NB4 (cell line): ENCODE measurements around the gene SNN.
A peak's percentile ranks its signal among the peaks of the same experiment; 100 is the strongest.

ENCODE experiments used
- DNase-seq: peaks from one replicate; pipeline ENCODE4 v3.0.0; 2010; ENCODE audit warnings: low read depth
- H3K4me3 ChIP-seq: one replicate; pipeline ENCODE4 v1.5.1; 2011; ENCODE audit warnings: mild to moderate bottlenecking, low read depth, low read length, moderate library complexity
- MAX ChIP-seq: IDR thresholded peaks from 2 replicates; pipeline ENCODE4 v1.6.1; 2011; ENCODE audit warnings: low read depth, low read length
- MYC ChIP-seq: IDR thresholded peaks from 2 replicates; pipeline ENCODE4 v1.6.1; 2011; ENCODE audit warnings: low read depth, low read length
- POLR2A ChIP-seq: IDR thresholded peaks from 2 replicates; pipeline ENCODE4 v1.6.1; 2011; ENCODE audit warnings: mild to moderate bottlenecking; ENCODE audit not compliant: insufficient read length; ENCODE audit errors: extremely low read depth
- TF ChIP-seq, protein P1 (sequence below): IDR thresholded peaks from one replicate; pipeline ENCODE4 v1.5.1; 2012; ENCODE audit warnings: low read depth, low read length

Gene SNN

GRCh38 chr16:11632455-11632939 is 35.8 kb upstream of the SNN start:
- TF ChIP-seq POLR2A (no peak), MYC (no peak), MAX (no peak)
- TF ChIP-seq, protein P1, sequence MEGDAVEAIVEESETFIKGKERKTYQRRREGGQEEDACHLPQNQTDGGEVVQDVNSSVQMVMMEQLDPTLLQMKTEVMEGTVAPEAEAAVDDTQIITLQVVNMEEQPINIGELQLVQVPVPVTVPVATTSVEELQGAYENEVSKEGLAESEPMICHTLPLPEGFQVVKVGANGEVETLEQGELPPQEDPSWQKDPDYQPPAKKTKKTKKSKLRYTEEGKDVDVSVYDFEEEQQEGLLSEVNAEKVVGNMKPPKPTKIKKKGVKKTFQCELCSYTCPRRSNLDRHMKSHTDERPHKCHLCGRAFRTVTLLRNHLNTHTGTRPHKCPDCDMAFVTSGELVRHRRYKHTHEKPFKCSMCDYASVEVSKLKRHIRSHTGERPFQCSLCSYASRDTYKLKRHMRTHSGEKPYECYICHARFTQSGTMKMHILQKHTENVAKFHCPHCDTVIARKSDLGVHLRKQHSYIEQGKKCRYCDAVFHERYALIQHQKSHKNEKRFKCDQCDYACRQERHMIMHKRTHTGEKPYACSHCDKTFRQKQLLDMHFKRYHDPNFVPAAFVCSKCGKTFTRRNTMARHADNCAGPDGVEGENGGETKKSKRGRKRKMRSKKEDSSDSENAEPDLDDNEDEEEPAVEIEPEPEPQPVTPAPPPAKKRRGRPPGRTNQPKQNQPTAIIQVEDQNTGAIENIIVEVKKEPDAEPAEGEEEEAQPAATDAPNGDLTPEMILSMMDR, result no peak
- H3K4me3 ChIP-seq, result no peak overlapping the region
- no peak for DNase-seq

GRCh38 chr16:11633113-11633512 is 35.1 kb upstream of the SNN start:
- TF ChIP-seq MAX, result no peak
- TF ChIP-seq, protein P1, result no peak
- no peak for TF ChIP-seq MYC
- no peak for TF ChIP-seq POLR2A
- DNase-seq, result no peak
- no peak overlapping the region for H3K4me3 ChIP-seq

GRCh38 chr16:11634312-11634711 is 33.9 kb upstream of the SNN start:
- no peak for TF ChIP-seq MAX
- peak; percentile 54 for DNase-seq
- H3K4me3 ChIP-seq, result no peak overlapping the region

DNA sequence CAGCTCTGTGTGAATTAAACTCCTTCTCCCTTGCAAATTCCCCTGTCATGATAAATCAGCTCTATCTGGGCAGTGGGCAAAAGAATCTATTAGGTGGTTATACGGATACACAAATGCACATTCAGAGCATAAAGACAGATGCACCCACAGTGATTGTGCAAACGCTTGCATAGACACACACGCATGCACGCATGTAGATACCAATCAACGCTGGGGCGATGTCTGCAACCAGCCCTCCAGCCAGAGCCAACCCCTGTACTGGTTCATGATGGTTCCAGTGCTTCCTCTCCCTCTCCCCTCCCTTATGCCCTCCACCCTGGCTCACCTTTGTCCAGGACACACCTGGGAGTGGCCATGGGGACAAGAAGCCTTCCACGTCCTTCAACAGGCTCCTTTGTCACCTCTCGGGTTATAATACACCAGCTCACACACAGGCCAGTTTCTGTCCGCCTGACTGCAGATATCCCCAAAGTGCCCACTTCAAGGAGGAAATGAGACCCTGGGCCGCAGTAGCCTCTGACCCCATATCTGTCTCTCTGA is 33.1 kb upstream of the SNN start:
- H3K4me3 ChIP-seq, result no peak overlapping the region
- no peak for DNase-seq
- TF ChIP-seq MYC, result no peak

DNA sequence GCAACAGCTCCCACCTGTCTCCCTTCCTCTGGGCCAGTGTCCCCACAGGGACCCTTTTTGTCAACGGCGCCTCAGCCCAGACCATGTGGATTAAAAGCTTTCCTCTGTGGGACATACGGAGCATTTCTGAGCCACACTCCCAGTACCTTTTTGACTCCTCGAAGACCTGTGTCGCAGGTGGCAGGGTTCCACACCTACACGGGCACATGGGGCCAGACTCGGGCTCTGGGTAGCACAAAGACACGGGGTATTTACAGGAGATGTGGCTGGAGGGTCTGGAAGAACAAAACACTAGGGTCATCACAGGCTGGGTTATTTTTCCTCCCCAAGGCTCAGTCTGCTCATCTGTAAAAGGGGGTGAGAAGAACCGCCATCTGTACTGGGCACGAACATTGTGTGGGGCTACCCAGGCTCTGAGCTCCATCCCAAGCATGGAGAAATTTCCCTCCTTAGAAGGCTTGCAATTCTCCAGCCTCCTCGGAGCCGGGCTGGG is 32.5 kb upstream of the SNN start:
- TF ChIP-seq POLR2A (no peak), MAX (no peak), MYC (no peak)
- TF ChIP-seq, protein P1, result no peak
- no peak overlapping the region for H3K4me3 ChIP-seq
- DNase-seq, result no peak

DNA sequence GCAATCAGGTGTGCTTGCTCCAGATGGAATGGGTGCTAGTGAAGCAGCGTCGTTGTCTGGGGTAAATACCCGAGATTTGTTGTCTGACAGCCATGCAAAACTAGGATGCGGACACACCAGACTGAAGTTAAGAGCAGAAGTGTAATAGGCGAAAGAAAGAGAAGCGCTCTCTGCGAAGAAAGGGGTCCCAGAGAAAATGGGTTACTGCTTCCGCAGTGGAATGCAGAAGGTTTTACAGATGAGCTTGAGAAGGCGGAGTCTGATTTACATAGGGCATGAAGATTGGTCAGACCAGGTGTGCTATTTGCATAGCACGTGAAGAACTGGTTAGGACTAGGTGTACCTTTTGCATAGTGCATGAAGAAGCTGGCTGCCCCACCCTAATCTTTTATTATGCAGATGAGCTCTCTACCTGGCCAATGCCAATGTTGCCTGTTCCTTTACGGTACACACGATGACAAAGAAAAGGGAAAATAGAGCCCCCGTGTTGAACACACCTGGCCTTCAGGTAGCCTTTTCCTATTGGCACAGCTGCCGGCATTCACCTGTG is 32.0 kb upstream of the SNN start:
- TF ChIP-seq, protein P1, result no peak
- TF ChIP-seq MAX, result no peak
- no peak for TF ChIP-seq MYC
- no peak for TF ChIP-seq POLR2A
- no peak overlapping the region for H3K4me3 ChIP-seq
- DNase-seq, result no peak

DNA sequence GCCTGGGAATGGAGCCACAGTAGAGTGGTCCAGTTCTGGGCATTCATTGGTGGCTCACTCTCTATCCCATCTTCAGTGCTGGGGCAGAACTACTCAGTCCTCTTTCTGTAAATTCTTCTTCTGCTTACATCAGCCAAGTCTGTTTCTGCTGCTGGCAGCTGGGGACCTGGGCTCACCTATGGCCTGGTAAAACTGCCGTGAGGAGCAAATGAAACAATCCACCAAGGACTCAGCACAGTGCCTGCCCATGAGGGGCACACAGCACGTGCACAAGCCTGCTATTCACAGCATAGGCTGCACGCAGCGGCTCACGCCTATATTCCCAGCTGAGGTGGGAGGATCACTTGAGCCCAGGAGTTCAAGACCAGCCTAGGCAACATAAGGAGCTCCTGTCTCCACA is 30.9 kb upstream of the SNN start:
- TF ChIP-seq POLR2A, result no peak
- TF ChIP-seq, protein P1, result no peak
- no peak for TF ChIP-seq MYC
- no peak overlapping the region for H3K4me3 ChIP-seq
- DNase-seq, result no peak
